Fibroblast of skin of scalp (primary cell): ENCODE results near the gene RPP21. TPM values are rescaled to one million over a fixed set of nuclear protein-coding genes. Genes with fewer than 3 reads are reported as not detected.

Source experiments
- DNase-seq: peaks from one replicate; pipeline ENCODE4 v3.0.0-alpha.2; 2013
- polyA plus RNA-seq, 2 experiments: library from polyadenylated mRNA; unstranded; fragments of 120-200 nt; gene quantifications; one replicate each; pipeline ENCODE4 v1.2.1, GENCODE V29; 2013; ENCODE audit not compliant: insufficient read length in 2 of 2

Gene RPP21
- 41.1 TPM for polyA plus RNA-seq (2013, experiment 1 of 2; ENCODE audit: insufficient read length)
- 36.9 TPM for polyA plus RNA-seq (2013, experiment 2 of 2; ENCODE audit: insufficient read length)

- peak; percentile 78 for DNase-seq
These were observed at the start of gene RPP21 for GRCh38 chr6:30344868-30345671. Gene RPP21, plus strand, starts transcription at chr6:30345156. Its CDS starts 16 bp downstream, at chr6:30345172.

GRCh38 chr6:30295837-30296236, 49.1 kb upstream of the RPP21 start:
- DNase-seq, result no peak

GRCh38 chr6:30304002-30304401, 41.0 kb upstream of the RPP21 start:
- DNase-seq, result no peak

- peak; percentile 14 for DNase-seq
These were observed 33.9 kb upstream of the RPP21 start for GRCh38 chr6:30311101-30311500.

- no peak for DNase-seq
These were observed 33.3 kb upstream of the RPP21 start for GRCh38 chr6:30311671-30312070.

GRCh38 chr6:30312266-30312665, 32.7 kb upstream of the RPP21 start:
- no peak for DNase-seq

GRCh38 chr6:30312676-30313321, 32.2 kb upstream of the RPP21 start:
- no peak for DNase-seq

GRCh38 chr6:30315156-30315555, 29.8 kb upstream of the RPP21 start:
- no peak for DNase-seq

- no peak for DNase-seq
These were observed 26.9 kb upstream of the RPP21 start for GRCh38 chr6:30317913-30318589.

GRCh38 chr6:30319146-30319835, 25.7 kb upstream of the RPP21 start:
- peak; percentile 1 for DNase-seq

- peak; percentile 57 for DNase-seq
These were observed 23.1 kb upstream of the RPP21 start for GRCh38 chr6:30321692-30322388.

- peak; percentile 77 for DNase-seq
These were observed 22.1 kb upstream of the RPP21 start for GRCh38 chr6:30322527-30323501.

- no peak for DNase-seq
These were observed 21.1 kb upstream of the RPP21 start for GRCh38 chr6:30323806-30324205.

- DNase-seq, result peak; percentile 47
These were observed 19.6 kb upstream of the RPP21 start for GRCh38 chr6:30325150-30325872.

GRCh38 chr6:30325873-30326525, 19.0 kb upstream of the RPP21 start:
- DNase-seq, result no peak

GRCh38 chr6:30326526-30327231, 18.3 kb upstream of the RPP21 start, which contains the start of gene TRIM39:
Gene TRIM39, plus strand, starts transcription at chr6:30326927. Its CDS starts 2,391 bp downstream, at chr6:30329318.
- peak; percentile 80 for DNase-seq

- DNase-seq, result no peak
These were observed 17.7 kb upstream of the RPP21 start for GRCh38 chr6:30327232-30327746.

GRCh38 chr6:30328397-30328796, 16.6 kb upstream of the RPP21 start:
- DNase-seq, result no peak
